GM19467 (cell line): ENCODE results near the gene IER3IP1.
"Not testable (repeated sequence)": the region's sequence is repeated elsewhere in the genome, so short reads cannot be mapped to it uniquely, and the experiment has no call there.

Source experiments
- ATAC-seq: cut with Tn5 transposase; IDR thresholded peaks from one replicate; pipeline ENCODE4 v1.9.1; 2021; ENCODE audit warnings: mild to moderate bottlenecking, moderate library complexity; ENCODE audit not compliant: unreplicated experiment

Gene IER3IP1

GRCh38 chr18:47163241-47163640, 12.9 kb downstream of the IER3IP1 start:
- peak; percentile 76 for ATAC-seq

- ATAC-seq, result no peak
Measured at GRCh38 chr18:47160256-47160655, 15.9 kb downstream of the IER3IP1 start.

GRCh38 chr18:47158404-47158803, 17.8 kb downstream of the IER3IP1 start:
- ATAC-seq, result not testable (repeated sequence)

- ATAC-seq, result no peak
Measured at GRCh38 chr18:47151439-47151838, 24.7 kb downstream of the IER3IP1 start.

- peak; percentile 9 for ATAC-seq
Measured at GRCh38 chr18:47150824-47151366, 25.3 kb downstream of the IER3IP1 start.

- peak; percentile 90 for ATAC-seq
Measured at GRCh38 chr18:47150029-47150823, 25.9 kb downstream of the IER3IP1 start, which contains the start of gene HDHD2. Gene HDHD2, minus strand, starts transcription at chr18:47150500. Its CDS starts 14,061 bp downstream, at chr18:47136439.

- ATAC-seq, result no peak
Measured at GRCh38 chr18:47149457-47150028, 26.6 kb downstream of the IER3IP1 start.

GRCh38 chr18:47146206-47146605, 30.0 kb downstream of the IER3IP1 start:
- ATAC-seq, result no peak

GRCh38 chr18:47143899-47144485, 32.2 kb downstream of the IER3IP1 start:
- no peak for ATAC-seq

- no peak for ATAC-seq
Measured at GRCh38 chr18:47143153-47143552, 33.0 kb downstream of the IER3IP1 start.

GRCh38 chr18:47141289-47141688, 34.9 kb downstream of the IER3IP1 start:
- no peak for ATAC-seq

- ATAC-seq, result no peak
Measured at GRCh38 chr18:47121146-47121545, 55.0 kb downstream of the IER3IP1 start.

- peak; percentile 67 for ATAC-seq
Measured at GRCh38 chr18:47120428-47120827, 55.7 kb downstream of the IER3IP1 start.

- no peak for ATAC-seq
Measured at GRCh38 chr18:47118981-47119380, 57.2 kb downstream of the IER3IP1 start.

- ATAC-seq, result no peak
Measured at GRCh38 chr18:47115205-47115604, 61.0 kb downstream of the IER3IP1 start.

- ATAC-seq, result no peak
Measured at GRCh38 chr18:47113796-47114540, 62.2 kb downstream of the IER3IP1 start.

- ATAC-seq, result no peak
Measured at GRCh38 chr18:47110492-47111274, 65.5 kb downstream of the IER3IP1 start.

GRCh38 chr18:47109720-47110119, 66.4 kb downstream of the IER3IP1 start:
- ATAC-seq, result no peak

- no peak for ATAC-seq
Measured at GRCh38 chr18:47108998-47109405, 67.2 kb downstream of the IER3IP1 start.

- no peak for ATAC-seq
Measured at GRCh38 chr18:47108373-47108772, 67.8 kb downstream of the IER3IP1 start.
